GM12801 (cell line): ENCODE measurements around the gene SF3B6.

Experiments
- CTCF ChIP-seq: IDR thresholded peaks from one replicate; pipeline ENCODE4 v1.5.1; 2011; ENCODE audit warnings: control low read depth; ENCODE audit not compliant: insufficient read length; ENCODE audit errors: extremely low read depth

SF3B6 gene

GRCh38 chr2:24076849-24077534 is 866 bp upstream of the SF3B6 start:
- no peak for TF ChIP-seq CTCF

- no peak for TF ChIP-seq CTCF
These were observed 867 bp downstream of the SF3B6 start for GRCh38 chr2:24075259-24075658.

GRCh38 chr2:24073816-24074215 is 2.3 kb downstream of the SF3B6 start:
- TF ChIP-seq CTCF = no peak

- TF ChIP-seq CTCF = no peak
These were observed 3.9 kb downstream of the SF3B6 start for GRCh38 chr2:24072259-24072658.

- TF ChIP-seq CTCF = no peak
These were observed 10.8 kb downstream of the SF3B6 start for GRCh38 chr2:24065341-24065740.

GRCh38 chr2:24058564-24059271 is 17.4 kb downstream of the SF3B6 start:
- no peak for TF ChIP-seq CTCF

- no peak for TF ChIP-seq CTCF
These were observed 20.4 kb downstream of the SF3B6 start for GRCh38 chr2:24055750-24056149.
